Kidney capillary endothelial cell (primary cell): Measurements from ENCODE around the gene AGL.
"Not testable (repeated sequence)": the region's sequence is repeated elsewhere in the genome, so short reads cannot be mapped to it uniquely, and the experiment has no call there.

ENCODE experiments used
- DNase-seq: peaks from one replicate; pipeline ENCODE4 v3.0.0-alpha.2; 2018; ENCODE audit warnings: low spot score

AGL gene

DNA sequence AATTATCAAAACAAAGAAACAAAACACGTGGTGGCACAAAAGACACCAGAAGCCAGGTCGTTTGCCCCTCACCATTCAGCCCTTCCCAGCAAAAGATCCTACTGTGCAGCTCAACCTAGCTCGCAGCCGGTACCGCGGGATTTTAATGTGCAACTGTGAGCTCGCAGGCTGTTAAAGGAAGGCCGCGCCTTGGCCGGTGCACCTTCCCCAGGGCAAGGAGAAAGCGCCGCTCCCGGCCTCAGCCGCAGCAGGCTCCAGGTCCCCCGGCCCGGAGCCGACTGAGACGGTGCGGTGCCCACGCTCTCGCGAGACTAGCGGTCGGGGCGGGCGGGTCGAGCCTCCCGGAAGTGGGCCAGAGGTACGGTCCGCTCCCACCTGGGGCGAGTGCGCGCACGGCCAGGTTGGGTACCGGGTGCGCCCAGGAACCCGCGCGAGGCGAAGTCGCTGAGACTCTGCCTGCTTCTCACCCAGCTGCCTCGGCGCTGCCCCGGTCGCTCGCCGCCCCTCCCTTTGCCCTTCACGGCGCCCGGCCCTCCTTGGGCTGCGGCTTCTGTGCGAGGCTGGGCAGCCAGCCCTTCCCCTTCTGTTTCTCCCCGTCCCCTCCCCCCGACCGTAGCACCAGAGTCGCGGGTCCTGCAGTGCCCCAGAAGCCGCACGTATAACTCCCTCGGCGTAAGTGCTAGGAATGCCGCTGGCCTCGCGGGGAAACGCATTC is at the start of gene AGL:
AGL (plus strand) TSS at position 618 of the 715 bp plus-strand sequence. CDS start 682 bp downstream, outside the sequence.
- DNase-seq = peak; percentile 56

DNA sequence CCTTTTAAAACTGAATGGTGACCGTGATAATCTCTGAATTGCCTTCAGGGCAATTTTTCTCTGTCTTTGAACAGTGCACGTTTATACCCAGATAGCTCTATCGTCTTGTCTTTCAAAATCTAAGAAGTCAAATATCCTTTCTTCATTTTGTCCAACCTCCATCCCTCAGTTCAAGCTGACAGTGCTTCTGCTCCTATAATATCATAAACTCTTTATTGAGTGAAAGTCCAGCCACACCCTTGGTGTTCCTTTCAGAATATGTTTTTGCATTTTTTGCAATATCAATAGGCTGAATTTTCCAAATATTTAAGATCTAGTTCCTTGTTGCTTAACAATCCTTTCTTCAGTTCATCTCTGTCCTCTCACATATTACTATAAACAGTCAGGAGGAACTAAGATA is 48.6 kb upstream of the AGL start:
- no peak for DNase-seq

DNA sequence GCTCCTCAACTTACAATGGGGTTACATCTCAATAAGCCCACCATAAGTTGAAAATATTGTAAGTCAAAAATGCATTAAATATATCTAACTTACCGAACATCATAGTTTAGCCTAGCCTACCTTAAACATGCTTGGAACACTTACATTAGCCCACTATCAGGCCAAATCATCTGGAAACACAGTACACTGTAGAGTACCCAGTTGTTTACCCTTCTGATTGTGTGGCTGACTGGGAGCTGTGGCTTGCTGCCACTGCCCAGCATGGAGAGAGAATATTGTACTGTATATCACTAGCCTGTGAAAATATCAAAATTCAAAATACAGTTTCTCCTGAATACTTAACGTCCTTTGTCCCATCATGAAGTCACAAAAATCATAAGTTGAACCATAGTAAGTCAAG is 43.3 kb upstream of the AGL start:
- no peak for DNase-seq

DNA sequence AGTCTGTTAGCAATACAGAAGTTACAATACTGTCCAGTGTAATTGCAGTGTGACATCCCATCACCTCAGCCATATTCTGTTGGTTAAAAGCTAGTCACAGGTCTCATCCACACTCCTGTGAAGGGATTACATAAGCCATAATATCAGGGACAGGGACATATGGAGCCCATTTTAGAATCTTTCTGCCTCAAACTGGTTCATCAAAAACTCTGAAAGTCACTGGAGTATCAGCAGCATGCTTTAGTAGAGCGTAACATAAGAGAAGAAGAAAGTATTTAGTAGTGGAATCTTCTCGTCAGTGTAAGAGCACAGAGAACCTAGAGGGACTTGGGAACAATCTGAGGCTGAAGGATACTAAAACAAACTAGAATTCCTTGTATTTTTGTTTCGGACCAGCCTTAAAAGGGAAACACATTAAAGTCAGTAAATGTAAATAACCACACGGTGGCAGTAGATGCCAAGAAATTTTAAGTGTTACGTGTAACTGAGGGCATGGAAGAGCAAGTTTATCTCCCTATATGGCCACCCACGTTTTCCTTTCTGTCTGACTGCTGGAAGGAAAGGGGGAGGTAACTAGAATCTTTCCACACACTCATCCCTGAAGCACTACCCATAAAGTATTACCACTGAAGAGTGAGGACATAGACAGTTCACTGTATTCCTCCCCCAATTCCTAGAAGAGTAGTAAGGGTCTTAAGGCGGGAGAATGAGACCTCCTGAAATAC is 41.6 kb upstream of the AGL start:
- DNase-seq = peak; percentile 70

DNA sequence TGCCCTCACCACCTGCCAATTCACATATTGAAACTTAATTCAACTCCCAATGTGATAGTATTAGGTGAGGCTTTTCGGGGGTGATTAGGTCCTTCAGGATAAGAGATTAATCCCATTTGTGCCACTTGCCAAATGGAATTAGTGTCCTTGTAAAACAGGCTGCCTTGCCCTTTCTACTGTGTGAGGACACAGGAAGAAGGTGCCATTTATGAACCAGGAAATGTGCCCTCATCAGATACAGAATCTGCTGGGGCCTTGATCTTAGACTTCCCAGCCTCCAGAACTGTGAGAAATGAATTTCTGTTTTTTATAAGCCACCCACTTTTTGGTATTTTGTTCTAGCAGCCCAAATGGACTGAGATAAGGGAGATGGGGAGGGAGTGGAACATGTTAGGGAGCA is 39.1 kb upstream of the AGL start:
- DNase-seq = no peak

DNA sequence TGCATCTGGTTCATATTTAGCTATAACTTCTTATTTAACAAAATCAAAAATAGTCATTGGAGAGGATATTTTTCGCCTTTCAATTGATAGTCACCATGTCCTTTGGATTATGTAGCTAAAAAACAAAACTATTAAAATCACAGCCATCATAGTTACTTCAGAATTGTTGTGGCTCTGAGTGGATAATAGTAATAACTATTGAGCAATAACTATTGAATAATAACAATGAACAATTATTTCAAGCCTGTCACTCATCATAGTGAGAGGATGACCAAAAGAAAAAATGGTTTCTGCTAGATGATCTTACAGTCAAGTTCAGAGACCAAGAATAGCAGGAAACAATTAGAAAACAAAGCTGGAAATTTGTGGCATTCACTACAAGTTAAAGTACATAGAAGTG is 38.4 kb upstream of the AGL start:
- DNase-seq = no peak

DNA sequence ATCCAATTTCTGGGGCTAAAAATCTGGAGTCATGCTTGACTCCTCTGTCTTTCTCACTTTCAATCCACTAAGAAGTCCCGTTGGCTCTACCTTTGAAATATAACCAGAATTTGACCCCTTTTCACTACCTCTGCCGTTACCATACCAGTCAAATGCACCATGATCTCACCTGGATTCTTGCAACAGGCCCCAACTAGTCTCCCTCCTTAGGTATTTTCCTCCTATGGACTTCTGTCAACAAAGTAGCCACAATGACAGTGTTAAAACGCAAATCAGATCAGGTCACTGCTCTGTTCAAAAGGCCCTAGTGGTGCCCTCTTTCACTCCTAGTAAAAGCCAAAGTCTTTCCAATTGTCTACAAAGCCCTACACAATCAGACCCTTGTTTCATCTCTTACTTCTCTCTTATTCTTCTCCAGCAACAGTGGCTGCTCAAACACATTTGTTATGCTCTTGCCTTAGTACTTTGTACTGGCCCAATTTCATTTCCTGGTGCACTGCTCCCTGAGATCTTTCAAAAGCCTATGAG is 35.7 kb upstream of the AGL start:
- DNase-seq = no peak

DNA sequence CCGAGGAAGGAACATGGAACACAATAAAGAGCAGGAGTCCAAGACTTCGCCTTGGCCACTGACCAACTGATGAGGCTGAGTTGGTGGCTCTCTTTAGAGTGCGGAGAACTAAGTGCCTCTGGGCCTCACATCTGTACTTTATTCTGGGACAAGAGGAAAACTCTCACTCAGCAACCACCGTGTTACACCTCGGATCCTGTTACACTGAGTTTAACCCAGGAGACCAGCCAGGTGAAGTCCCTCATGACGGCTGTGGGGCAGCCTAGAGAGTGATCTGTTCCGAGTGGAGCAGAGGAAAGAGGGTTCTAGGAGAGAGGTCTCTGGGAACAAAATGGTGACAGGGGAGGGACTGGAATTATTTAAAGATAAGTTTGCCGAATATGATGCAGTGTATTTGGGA is 33.5 kb upstream of the AGL start:
- DNase-seq = no peak

DNA sequence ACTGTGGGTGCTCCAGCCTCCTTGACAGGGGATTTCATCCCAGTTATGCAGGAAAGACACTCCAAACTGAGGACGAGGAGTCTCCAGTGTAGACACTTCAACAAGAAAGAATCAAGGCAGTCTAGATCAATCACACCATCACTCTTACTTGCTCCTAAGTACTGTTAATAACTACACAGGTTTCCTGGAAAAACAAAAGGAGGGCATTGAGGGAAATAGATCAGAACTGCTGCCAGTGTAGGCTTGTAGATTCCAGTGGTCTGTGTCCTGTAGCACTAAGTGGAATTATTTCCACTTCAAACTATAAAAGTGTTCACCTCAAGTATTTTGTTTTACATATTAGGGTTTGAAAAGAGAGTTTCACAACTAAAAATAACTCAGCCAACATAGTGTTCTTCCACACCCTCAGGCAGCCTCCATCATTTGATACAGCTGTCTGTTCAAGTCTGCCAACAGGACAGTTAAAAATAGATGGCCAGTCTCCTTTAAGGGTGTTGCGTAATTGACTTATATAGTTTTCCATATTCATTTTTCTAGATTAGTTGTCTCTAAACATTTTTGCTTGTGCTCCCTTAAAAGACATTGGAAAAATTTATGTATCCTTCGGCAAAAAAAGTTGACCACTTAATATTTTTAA is 32.0 kb upstream of the AGL start:
- DNase-seq = no peak

DNA sequence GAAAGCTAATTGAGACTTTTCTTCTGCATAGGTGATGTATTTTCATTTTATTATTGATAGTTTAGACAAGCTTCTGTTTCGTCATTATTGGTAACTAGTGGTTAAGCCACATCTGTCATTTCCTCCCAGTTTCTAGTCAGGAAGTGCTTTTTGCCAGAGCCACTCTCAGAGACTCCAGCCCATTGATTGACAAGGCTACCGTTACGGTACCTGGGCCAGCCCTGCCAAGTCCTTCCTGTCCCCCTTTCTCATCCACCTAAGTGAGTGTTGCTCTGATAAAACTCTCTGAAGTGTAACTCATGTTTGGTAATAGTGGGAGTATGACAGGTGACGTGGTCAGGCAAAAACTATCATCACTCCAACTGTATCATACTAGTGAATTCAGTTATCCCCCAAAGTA is 29.6 kb upstream of the AGL start:
- DNase-seq = no peak

DNA sequence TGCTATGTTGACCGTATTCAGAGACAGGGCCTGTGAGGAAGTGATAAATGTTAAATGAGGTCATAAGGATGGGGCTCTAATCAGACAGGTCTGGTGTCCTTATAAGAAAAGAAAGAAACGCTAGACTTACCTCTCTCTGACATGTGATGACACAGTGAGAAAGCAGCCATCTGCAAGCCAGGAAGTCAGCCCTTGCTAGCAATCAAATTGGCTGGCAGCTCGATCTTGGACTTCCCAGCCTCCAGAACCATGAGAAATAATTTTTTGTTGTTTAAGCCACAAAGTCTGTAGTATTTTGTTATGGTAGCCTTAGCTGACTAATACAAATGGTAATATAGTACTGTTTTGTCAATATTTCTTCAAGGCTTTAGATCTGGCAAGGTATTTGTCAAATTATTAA is 25.1 kb upstream of the AGL start:
- no peak for DNase-seq

DNA sequence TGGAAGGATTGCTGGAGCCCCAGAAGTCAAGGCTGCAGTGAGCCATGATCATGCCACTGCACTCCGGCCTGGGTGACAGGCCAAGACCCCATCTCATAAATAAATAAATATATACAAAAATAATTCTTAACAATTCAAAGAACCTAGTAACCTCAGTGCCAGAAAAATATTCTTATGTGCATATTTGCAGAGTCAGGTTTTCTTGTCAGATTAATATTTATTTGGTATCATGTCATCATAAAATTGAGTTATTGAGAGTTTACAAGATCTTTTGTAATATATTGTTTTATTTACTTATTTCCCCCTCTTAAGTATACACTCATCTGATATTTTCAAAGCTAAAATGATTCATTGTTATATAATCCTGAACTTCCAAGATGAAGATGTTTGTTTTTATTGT is 24.5 kb upstream of the AGL start:
- DNase-seq = no peak

DNA sequence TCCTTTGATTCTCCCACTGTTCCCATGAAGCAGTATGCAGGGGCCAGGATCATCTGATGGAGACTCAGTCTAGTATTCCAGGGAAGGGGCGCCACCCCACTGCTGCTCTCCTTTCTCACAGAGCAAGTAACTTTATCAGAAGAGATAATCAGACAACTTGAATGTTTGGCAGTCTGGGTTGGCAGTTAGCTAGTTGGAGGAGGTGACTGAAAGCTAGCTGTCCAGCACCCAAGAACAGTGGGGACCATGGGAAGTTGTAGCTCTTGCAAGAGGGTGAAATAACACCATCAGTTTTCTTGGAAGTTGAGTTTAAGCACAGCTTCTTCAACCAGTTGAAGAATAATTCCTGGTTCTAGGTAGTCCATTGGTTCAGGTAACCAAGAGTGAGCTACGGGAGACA is 22.2 kb upstream of the AGL start:
- DNase-seq = no peak

DNA sequence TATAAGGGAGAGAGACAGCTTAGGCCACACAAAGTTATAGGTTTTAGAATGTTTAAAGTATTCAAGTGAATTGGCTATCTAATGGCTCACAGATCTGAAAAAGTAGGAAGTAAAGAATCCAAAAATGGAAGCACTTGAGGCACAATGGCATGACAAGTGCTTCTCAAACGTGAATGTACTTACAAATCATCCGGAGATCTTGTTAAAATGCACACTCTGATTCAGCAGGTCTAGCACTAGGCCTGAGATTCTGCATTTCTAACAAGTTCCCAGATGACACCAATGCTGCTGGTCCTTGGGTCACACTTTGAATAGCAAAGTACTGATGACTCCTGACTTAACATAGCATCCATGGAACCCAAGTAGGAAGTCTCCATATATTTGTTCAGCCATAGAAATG is 20.9 kb upstream of the AGL start:
- DNase-seq = no peak

DNA sequence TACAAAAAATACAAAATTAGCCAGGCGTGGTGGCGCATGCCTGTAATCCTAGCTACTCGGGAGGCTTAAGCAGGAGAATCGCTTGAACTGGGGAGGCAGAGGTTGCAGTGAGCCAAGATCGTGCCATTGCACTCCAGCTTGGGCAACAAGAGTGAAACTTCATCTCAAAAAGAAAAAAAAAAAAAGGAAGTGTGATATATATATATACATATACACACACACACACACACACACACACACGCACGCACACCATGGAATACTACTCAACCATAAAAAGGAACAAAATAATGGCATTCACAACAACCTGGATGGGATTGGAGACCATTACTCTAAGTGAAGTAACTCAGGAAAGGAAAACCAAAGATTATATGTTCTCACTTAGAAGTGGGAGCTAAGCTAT is 16.2 kb upstream of the AGL start:
- DNase-seq = not testable (repeated sequence)

DNA sequence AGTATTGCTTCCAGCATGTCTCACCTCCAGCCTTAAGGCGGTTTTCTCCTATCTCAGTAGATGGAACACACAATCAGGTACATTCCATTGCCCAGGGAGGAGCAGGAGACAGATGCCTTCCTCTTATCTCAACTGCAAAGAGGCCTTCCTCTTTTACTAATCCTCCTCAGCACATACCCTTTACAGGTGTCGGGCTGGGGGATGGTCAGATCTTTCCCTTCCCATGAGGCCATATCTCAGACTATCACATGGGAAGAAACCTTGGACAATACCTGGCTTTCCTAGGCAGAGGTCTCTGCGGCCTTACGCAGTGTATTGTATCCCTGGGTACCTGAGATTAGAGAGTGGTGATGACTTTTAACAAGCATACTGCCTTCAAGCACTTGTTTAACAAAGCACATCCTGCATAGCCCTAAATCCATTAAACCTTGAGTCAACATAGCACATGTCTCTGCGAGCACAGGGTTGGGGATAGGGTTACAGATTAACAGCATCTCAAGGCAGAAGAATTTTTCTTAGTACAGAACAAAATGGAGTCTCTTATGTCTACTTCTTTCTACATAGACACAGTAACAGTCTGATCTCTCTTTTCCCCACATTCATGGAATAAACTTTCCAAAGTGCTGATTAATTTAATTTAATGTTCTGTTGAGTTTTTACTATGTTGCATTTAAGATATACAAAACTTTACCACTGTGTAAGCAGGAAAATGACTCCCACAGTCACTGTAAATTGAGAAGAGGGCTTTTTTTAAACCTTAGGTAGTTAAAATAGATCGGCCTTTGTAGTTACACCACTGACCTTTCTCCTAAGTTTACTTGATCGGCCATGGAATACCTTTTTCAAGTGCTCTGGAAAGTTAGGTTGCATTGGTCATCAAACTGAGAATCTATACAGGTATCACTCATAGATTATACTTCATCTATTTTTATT is 13.7 kb upstream of the AGL start:
- DNase-seq = not testable (repeated sequence)

DNA sequence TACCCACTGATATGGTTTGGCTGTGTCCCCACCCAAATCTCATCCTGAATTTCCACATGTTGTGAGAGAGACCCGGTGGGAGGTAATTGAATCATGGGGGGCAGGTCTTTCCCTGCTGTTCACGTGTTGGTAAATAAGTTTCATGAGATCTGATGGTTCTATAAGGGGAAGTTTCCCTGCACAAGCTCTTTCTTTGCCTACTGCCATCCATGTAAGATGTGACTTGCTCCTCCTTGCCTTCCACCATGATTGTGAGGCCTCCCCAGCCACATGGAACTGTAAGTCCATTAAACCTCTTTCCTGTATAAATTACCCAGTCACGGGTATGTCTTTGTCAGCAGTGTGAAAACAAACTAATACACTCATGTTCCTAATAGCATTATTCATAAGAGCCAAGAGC is 9.8 kb upstream of the AGL start:
- not testable (repeated sequence) for DNase-seq

DNA sequence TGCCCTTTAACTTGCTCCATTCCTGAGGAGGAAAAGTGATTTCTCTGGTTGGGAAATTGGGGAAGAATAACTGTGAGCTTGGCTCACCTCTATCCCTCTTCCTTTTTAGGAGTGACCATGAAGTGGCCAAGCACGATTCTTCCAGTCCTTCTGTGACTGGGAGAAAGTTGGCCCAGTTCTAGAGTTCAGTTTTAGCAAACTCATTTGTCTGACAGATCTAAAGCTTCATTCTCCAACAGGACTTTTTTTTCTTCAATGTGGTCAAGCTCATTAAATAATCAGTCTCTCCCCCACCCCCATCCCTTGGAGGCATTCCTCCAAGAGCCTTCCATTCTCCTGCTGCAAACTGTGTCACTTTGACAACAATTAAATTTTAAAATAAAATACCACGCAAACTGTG is 6.4 kb upstream of the AGL start:
- no peak for DNase-seq

DNA sequence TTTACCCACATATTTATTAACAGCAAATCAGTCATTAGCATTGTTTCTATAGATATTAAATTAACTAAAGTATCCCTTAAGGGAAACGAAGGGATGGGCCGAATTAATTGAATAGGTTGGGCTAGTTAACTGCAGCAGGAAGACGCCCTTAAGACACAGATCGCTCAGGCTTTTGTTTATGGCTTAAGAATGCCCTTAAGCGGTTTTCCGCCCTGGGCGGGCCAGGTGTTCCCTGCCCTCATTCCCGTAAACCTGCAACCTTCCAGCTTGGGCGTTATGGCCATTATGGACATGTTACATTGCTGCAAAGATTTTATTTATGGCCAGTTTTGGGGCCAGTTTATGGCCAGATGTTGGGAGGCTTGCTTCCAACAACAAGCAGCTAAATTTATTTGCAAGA is 5.0 kb upstream of the AGL start:
- DNase-seq = not testable (repeated sequence)

DNA sequence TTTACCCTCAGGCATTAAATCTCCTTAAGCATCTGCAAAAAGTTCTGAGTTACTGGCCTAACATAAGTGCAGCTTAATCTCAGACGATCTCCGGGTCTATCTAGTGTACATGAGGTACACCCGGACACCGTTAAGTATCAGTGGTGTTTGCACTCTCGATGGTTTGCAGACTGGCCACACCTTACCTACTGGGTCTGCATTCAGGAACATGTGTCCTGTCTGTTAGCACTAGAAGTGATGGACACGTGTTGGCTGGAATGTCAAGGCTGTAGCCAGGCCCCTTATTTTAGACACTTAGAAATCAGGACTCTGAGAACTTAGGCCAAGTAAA is 783 bp upstream of the AGL start:
- DNase-seq = no peak

DNA sequence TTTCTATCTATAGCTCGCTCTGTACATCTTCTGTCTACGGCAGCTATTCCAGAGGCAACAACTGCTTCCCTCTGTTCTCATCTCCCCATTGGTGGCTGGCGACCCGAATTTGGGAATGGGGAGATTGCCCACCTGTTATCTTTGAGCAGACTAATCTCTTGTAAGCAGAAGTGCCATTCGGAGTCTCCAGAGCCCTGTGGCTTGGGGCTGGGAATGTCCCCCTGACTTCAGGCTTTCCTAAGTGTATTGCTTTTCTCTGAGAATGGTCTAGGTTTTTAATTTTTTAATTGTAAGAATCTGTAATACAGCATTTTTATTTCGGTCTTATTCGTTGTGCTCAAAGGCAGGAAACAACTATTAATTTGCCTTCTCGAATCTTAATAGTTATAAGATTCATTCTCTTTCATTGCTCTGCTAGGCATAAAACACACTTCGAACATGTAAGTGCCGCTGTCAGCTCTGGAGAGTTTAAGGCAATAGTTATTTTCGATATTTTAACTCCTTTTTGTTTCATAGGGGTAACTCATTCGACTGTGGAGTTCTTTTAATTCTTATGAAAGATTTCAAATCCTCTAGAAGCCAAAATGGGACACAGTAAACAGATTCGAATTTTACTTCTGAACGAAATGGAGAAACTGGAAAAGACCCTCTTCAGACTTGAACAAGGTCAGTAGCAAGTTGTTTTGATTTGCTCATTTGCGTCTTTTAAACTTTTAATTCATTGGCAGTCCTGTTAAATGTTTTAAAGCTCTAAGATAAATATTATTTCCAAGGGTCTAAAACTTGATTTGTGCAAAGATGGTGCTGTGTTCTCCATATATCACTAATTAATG is 514 bp downstream of the AGL start:
- peak; percentile 15 for DNase-seq
